ENCODE results near the gene CABLES1. TPM values are rescaled to one million over a fixed set of nuclear protein-coding genes. Genes with fewer than 3 reads are reported as not detected.
"Not testable (repeated sequence)": the region's sequence is repeated elsewhere in the genome, so short reads cannot be mapped to it uniquely, and the experiment has no call there.

The CABLES1 gene
- total RNA-seq, 1 experiment from 2014 or later, result 7.1 TPM

GRCh38 chr18:23141104-23141999, 6.1 kb downstream of the CABLES1 start:
- DNase-seq (ENCODE audit: low read depth), result no peak

GRCh38 chr18:23142251-23142929, 7.1 kb downstream of the CABLES1 start:
- DNase-seq (ENCODE audit: low read depth), result no peak

GRCh38 chr18:23143016-23143814, 7.9 kb downstream of the CABLES1 start:
- DNase-seq (ENCODE audit: low read depth), result peak; percentile 31

- peak; percentile 56 for DNase-seq (ENCODE audit: low read depth)
Observed at GRCh38 chr18:23143815-23144261, 8.6 kb downstream of the CABLES1 start.

- DNase-seq (ENCODE audit: low read depth), result no peak
Observed at GRCh38 chr18:23144640-23145039, 9.4 kb downstream of the CABLES1 start.

GRCh38 chr18:23145621-23146020, 10.3 kb downstream of the CABLES1 start:
- DNase-seq (ENCODE audit: low read depth), result no peak

GRCh38 chr18:23146861-23147469, 11.7 kb downstream of the CABLES1 start:
- no peak for DNase-seq (ENCODE audit: low read depth)

- DNase-seq (ENCODE audit: low read depth), result no peak
Observed at GRCh38 chr18:23148382-23148781, 13.1 kb downstream of the CABLES1 start.

GRCh38 chr18:23149570-23149969, 14.3 kb downstream of the CABLES1 start:
- no peak for DNase-seq (ENCODE audit: low read depth)

- DNase-seq (ENCODE audit: low read depth), result peak; percentile 22
Observed at GRCh38 chr18:23151414-23152099, 16.3 kb downstream of the CABLES1 start.

GRCh38 chr18:23154030-23154429, 18.7 kb downstream of the CABLES1 start:
- no peak for DNase-seq (ENCODE audit: low read depth)

GRCh38 chr18:23154823-23155500, 19.7 kb downstream of the CABLES1 start:
- DNase-seq (ENCODE audit: low read depth), result no peak

GRCh38 chr18:23155537-23155936, 20.3 kb downstream of the CABLES1 start:
- DNase-seq (ENCODE audit: low read depth), result no peak

GRCh38 chr18:23156134-23156533, 20.8 kb downstream of the CABLES1 start:
- no peak for DNase-seq (ENCODE audit: low read depth)

GRCh38 chr18:23158058-23158457, 22.8 kb downstream of the CABLES1 start:
- DNase-seq (ENCODE audit: low read depth), result no peak

- not testable (repeated sequence) for DNase-seq (ENCODE audit: low read depth)
Observed at GRCh38 chr18:23158884-23159283, 23.6 kb downstream of the CABLES1 start.

GRCh38 chr18:23159344-23159743, 24.1 kb downstream of the CABLES1 start:
- DNase-seq (ENCODE audit: low read depth), result no peak

GRCh38 chr18:23162473-23162872, 27.2 kb downstream of the CABLES1 start:
- DNase-seq (ENCODE audit: low read depth), result no peak

- no peak for DNase-seq (ENCODE audit: low read depth)
Observed at GRCh38 chr18:23163786-23164533, 28.7 kb downstream of the CABLES1 start.

Measured in LHCN-M2 (cell line).